Measurements from ENCODE around the gene RAB3A.

RAB3A gene

GRCh38 chr19:18157465-18158063 is 46.3 kb downstream of the RAB3A start:
- no peak overlapping the region for H3K4me3 ChIP-seq (ENCODE audit: low read depth, low read length)
- no peak for DNase-seq (ENCODE audit: low read depth, low spot score)
- in situ Hi-C loops (cut with HindIII; ENCODE audit: low sequenced_read_pairs), result no loop called here
- no peak for TF ChIP-seq CTCF (IDR thresholded peaks at IDR 0.05; ENCODE audit: low read depth, low read length)

DNA sequence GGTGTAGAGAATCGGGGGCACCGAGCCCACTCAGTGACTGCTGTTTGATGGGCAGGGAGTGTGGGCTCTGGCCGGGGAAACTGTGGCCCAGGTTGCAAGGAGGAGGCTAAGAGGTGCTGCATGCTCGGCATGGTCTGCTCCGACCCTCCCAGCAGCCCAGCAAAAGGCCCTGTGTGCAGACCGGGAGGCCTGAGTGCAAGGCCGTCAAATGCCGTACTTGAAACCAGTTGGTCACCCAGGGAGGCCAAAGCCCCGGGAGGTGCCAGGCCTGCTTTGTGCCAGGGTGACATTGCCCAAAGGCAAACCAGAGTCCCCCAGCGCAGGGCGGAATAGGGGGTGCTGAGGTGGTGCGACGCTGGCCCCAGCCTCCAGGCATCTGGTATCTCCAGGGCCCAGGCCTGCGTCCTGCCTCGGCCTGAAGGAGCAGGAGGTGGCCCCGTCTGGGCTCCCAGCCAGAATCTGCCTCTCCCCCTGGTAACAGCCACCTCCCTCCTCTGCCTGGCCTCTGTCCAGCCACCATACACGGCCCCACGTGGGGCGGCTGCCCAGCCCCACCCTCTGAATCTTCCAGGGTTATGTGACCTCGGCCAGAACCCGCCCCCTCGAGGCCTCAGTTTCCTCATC is 46.9 kb downstream of the RAB3A start:
- no peak for TF ChIP-seq CTCF (IDR thresholded peaks at IDR 0.05; ENCODE audit: low read depth, low read length)
- no peak overlapping the region for H3K4me3 ChIP-seq (ENCODE audit: low read depth, low read length)
- in situ Hi-C loops (cut with HindIII; ENCODE audit: low sequenced_read_pairs), result no loop called here
- peak; percentile 87 for DNase-seq (ENCODE audit: low read depth, low spot score)

- H3K4me3 ChIP-seq (ENCODE audit: low read depth, low read length), result no peak overlapping the region
- in situ Hi-C loops (cut with HindIII; ENCODE audit: low sequenced_read_pairs), result no loop called here
- DNase-seq (ENCODE audit: low read depth, low spot score), result no peak
- no peak for TF ChIP-seq CTCF (IDR thresholded peaks at IDR 0.05; ENCODE audit: low read depth, low read length)
These were observed 47.6 kb downstream of the RAB3A start for GRCh38 chr19:18156268-18156667.

DNA sequence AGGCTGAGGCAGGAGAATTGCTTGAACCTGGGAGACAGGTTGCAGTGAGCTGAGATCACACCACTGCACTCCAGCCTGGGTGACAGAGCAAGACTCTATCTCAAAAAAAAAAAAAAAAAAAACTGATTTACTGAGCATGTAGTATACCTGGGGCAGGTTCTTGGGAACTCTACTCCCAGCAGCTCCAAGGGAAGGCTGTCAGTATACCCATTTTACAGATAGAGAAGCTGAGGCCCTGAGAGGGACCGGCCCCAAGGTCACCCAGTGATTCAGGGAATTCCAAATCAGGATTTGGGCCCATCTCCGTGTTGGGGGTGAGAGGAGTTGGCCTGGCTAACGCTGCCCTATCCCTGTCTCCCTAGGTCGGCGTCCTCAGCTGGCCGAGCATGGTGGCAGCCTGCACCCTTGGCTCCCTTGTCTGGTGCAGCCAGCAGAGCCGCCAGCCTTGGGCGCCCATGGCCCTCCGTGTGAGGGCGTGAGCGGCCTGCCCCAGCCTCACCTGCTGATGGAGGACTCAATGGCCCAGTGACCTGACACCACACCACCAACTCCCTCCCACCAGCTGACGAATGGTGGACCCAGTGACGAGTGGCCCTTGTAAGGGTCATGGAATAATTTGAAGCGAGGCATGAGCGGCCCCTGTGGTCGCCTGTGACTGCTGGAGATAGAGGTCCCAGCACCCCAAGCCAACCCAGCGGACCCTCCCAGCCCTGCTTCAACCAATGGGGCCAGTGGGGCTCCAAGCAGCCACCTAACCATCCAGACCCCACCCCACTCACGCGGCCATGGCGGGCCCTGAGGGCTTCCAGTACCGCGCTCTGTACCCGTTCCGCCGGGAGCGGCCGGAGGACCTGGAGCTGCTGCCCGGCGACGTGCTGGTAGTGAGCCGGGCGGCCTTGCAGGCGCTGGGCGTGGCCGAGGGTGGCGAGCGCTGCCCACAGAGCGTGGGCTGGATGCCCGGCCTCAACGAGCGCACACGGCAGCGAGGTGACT is 48.5 kb downstream of the RAB3A start:
- DNase-seq (ENCODE audit: low read depth, low spot score), result no peak
- in situ Hi-C loops (cut with HindIII; ENCODE audit: low sequenced_read_pairs), result no loop called here
- H3K4me3 ChIP-seq (ENCODE audit: low read depth, low read length), result no peak overlapping the region
- TF ChIP-seq CTCF (IDR thresholded peaks at IDR 0.05; ENCODE audit: low read depth, low read length), result no peak

GRCh38 chr19:18153556-18154134 is 50.2 kb downstream of the RAB3A start:
- peak overlapping the region; percentile 80 for H3K4me3 ChIP-seq (ENCODE audit: low read depth, low read length)
- in situ Hi-C loops (cut with HindIII; ENCODE audit: low sequenced_read_pairs), result no loop called here
- DNase-seq (ENCODE audit: low read depth, low spot score), result no peak
- no peak for TF ChIP-seq CTCF (IDR thresholded peaks at IDR 0.05; ENCODE audit: low read depth, low read length)

GRCh38 chr19:18152817-18153555 is 50.9 kb downstream of the RAB3A start, which contains the start of gene PIK3R2:
PIK3R2 (plus strand) TSS chr19:18153163; CDS start chr19:18155880, 2,717 bp downstream.
- peak; percentile 99 for DNase-seq (ENCODE audit: low read depth, low spot score)
- no peak for TF ChIP-seq CTCF (IDR thresholded peaks at IDR 0.05; ENCODE audit: low read depth, low read length)
- in situ Hi-C loops (cut with HindIII; ENCODE audit: low sequenced_read_pairs), result no loop called here
- H3K4me3 ChIP-seq (ENCODE audit: low read depth, low read length), result peak within 1 kb of the TSS; percentile 80

All from astrocyte of the spinal cord (primary cell).